Lower lobe of right lung (tissue), 2 donors: ENCODE data around the gene TMEM121. TPM values are rescaled to one million over a fixed set of nuclear protein-coding genes. Genes with fewer than 3 reads are reported as not detected.

ENCODE experiments used
- ATAC-seq, 2 donors: fragments of 200-7000 bp; cut with Tn5 transposase; one replicate each; pipeline ENCODE4 v1.9.1; 2020 to 2022; ENCODE audit warnings: mild to moderate bottlenecking in 2 of 2, moderate library complexity in 2 of 2
- DNase-seq: peaks from one replicate; pipeline ENCODE4 v3.0.0-alpha.2; 2020
- H3K27ac ChIP-seq: fragments of 200-600 bp; one replicate; pipeline ENCODE4 v1.8.0; 2022
- H3K27me3 ChIP-seq: fragments of 200-600 bp; one replicate; pipeline ENCODE4 v1.8.0; 2022; ENCODE audit warnings: low read depth
- H3K36me3 ChIP-seq: fragments of 200-600 bp; one replicate; pipeline ENCODE4 v1.8.0; 2022; ENCODE audit warnings: mild to moderate bottlenecking
- H3K4me1 ChIP-seq: fragments of 200-600 bp; one replicate; pipeline ENCODE4 v1.8.0; 2022
- H3K4me3 ChIP-seq: fragments of 200-600 bp; one replicate; pipeline ENCODE4 v1.8.0; 2022; ENCODE audit warnings: mild to moderate bottlenecking
- H3K9me3 ChIP-seq: fragments of 200-600 bp; one replicate; pipeline ENCODE4 v1.8.0; 2022
- intact Hi-C: fragments of 100-400 bp; cut with DNase I; formaldehyde crosslinking; loops from one replicate; pipeline ENCODE4 v1.11.0; 2022
- total RNA-seq: library from RNA; stranded (reverse); fragmentation: NEBNext Ultra II Directional; extraction: Animal tissue kit (Norgen Biotek cat#: 25700); gene quantifications from one replicate; pipeline ENCODE4 v1.2.1, GENCODE V29; 2021
- TF ChIP-seq, protein P1 (sequence below): fragments of 200-600 bp; IDR thresholded peaks from one replicate; pipeline ENCODE4 v1.8.0; 2022; ENCODE audit warnings: antibody characterized with exemption, mild to moderate bottlenecking
- donor health status: DM: no; HTN: yes; CAD: no; lungs with severe emphysema.

The TMEM121 gene
- total RNA-seq, 1 donor from 2014 or later = 3.0 TPM

DNA sequence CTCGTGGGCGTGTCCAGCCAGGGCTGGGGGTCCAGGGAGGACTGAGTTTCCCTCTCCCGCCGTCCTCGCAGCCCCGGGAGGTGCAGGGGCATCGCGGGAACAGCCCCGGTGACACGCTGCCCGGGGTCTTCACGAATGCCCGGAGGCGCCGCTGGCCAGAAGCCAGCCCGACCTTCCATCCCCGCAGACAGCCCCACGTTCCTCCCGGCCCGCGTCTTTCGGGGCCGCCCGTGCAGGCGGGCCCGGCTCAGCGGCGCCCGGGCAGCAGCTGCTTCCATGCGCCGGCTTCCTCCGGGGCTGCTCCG lies 36.2 kb upstream of the TMEM121 start:
- peaks cover 47% of the 10 kb centered on the region for H3K4me1 ChIP-seq
- peak overlapping the region; percentile 83 for H3K4me3 ChIP-seq
- H3K9me3 ChIP-seq = no peaks in the 10 kb centered on the region
- peak overlapping the region; percentile 99 for H3K27ac ChIP-seq
- TF ChIP-seq, protein P1, sequence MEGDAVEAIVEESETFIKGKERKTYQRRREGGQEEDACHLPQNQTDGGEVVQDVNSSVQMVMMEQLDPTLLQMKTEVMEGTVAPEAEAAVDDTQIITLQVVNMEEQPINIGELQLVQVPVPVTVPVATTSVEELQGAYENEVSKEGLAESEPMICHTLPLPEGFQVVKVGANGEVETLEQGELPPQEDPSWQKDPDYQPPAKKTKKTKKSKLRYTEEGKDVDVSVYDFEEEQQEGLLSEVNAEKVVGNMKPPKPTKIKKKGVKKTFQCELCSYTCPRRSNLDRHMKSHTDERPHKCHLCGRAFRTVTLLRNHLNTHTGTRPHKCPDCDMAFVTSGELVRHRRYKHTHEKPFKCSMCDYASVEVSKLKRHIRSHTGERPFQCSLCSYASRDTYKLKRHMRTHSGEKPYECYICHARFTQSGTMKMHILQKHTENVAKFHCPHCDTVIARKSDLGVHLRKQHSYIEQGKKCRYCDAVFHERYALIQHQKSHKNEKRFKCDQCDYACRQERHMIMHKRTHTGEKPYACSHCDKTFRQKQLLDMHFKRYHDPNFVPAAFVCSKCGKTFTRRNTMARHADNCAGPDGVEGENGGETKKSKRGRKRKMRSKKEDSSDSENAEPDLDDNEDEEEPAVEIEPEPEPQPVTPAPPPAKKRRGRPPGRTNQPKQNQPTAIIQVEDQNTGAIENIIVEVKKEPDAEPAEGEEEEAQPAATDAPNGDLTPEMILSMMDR = no peak
- no peaks in the 10 kb centered on the region for H3K36me3 ChIP-seq
- intact Hi-C loops = no loop called here
- no peak for DNase-seq
- H3K27me3 ChIP-seq = no peaks in the 10 kb centered on the region
- ATAC-seq = no peak

DNA sequence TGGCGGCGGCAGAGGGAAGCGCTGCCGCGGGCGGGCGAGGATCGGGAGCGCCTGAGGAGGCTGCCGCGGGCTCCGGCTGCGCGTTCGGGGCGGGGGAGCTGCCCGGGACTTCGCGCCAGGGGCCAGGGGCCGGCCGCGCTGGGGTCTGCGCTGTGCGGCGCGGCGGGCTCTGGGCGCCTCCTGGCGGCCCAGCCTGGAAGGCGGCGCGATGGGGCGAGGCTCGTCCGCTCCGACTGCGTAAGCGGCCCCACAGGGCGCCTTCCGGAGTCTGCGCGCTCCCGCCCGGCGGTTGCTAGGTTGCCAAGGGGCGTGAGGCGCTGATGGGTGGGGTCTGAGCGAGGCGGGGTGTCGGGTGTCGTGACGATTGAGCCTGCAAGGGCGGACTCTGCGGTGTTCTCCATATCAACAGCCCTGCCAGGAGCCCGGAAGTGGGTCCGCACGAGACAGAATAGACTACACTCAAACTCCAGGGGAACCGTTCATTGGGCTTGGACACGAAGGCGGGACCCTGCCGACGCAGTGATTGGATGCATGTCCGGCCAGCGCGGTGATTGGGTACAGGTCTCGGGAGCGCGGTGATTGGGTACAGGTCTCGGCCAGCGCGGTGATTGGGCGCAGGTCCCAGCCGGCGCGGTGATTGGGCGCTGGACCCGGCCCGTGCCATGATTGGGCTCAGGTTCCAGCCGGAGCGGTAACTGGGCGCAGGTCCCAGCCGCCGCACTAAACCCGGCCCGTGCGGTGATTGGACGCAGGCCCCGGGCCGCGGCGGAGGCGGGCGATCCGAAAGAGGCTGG lies 35.6 kb upstream of the TMEM121 start, which contains the start of gene TEDC1:
TEDC1 (plus strand) TSS at position 675 of the 794 bp plus-strand sequence. CDS start 130 bp downstream, outside the sequence.
- Histone ChIP-seq H3K27me3 (no peaks in the 10 kb centered on the region), H3K27ac (peak within 1 kb of the TSS; percentile 99), H3K9me3 (no peaks in the 10 kb centered on the region), H3K4me1 (peaks cover 42% of the 10 kb centered on the region), H3K36me3 (no peaks in the 10 kb centered on the region), H3K4me3 (peak within 1 kb of the TSS; percentile 83)
- intact Hi-C loops = no loop called here
- ATAC-seq (peak; percentile 83 to 86), DNase-seq (peak; percentile 100)
- TF ChIP-seq, protein P1 = peak; percentile 83

DNA sequence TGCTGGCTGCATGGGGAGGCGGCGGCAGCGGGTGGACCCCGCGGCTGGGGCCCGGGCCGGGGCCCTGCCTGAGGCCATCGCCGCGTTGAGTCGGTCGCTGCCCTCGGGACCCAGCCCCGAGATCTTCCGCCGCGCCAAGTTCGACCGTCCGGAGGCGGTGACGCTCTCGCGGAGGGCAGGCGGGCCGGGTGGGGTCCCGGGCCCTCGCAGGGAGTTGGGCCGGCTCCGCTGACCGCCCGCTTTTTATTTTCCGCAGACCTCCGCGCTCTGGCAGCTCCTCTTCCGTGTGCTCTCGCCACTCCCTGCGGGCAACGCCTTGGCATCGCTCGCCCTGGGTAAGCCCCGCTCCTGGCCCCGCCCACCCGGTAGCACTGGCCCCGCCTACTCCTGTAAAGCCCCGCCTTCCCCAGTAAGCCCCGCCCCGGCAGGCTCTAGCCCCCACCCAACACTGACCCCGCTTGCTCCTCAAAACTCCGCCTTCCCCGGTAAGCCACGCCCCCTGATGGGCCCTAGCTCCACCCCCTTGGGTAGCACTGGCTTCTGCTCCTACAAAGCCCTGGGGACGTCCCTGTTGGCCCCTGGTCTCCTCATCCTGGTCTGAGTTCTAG lies 34.9 kb upstream of the TMEM121 start:
- no peaks in the 10 kb centered on the region for H3K9me3 ChIP-seq
- TF ChIP-seq, protein P1 = no peak
- H3K27me3 ChIP-seq = no peaks in the 10 kb centered on the region
- H3K4me3 ChIP-seq = peak overlapping the region; percentile 83
- H3K4me1 ChIP-seq = peaks cover 35% of the 10 kb centered on the region
- no peaks in the 10 kb centered on the region for H3K36me3 ChIP-seq
- intact Hi-C loops = no loop called here
- ATAC-seq (peak; percentile 17 to 34), DNase-seq (peak; percentile 84)
- peak overlapping the region; percentile 99 for H3K27ac ChIP-seq

DNA sequence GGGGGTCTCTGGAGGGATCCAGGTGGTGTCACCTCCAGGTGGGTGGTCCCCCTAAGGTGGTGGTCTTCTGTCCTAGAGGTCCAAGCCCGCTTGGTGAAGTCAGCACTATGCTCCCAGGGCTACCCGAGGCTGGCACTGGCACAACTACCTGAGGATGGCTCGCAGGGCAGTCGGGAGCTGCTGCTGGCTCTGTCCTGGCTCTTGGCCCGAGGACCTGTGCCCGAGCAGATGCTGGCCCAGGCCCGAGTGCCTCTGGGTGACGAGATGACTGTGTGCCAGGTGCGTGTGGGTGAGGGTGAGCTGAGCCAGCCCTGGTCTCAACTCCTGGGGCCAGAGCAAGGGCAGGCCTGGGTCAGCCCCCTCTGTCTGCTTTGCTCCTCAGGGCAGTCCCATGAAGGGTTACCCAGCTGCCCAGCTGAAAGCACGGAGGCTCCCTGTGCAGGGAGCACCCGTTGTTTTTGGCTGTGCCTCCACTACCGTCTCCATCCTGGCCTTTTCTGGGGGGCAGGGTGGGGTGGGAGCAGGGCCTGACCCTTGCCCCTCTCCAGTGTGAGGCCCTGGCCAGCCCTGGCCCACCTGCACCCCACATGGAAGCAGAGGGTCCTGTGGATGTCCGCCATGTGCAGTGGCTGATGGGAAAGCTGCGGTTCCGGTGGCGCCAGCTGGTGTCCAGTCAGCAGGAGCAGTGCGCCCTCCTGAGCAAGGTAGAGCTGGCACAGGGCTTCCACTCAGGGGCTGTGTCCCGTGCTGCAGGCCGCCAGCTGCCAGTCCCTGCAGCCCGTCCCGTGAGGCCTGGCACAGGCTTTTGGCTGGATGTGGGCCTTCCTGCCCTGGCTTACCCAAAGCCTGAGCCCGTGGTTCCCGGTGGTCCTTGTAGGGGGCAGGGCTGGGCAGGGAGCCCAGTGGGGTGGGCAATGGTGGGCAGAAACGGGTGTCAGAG lies 34.1 kb upstream of the TMEM121 start:
- Histone ChIP-seq H3K4me3 (peak overlapping the region; percentile 83), H3K27ac (peak overlapping the region; percentile 99), H3K27me3 (no peaks in the 10 kb centered on the region), H3K9me3 (no peaks in the 10 kb centered on the region), H3K4me1 (peaks cover 26% of the 10 kb centered on the region), H3K36me3 (no peaks in the 10 kb centered on the region)
- TF ChIP-seq, protein P1 = no peak
- DNase-seq (peak; percentile 62), ATAC-seq (no peak)
- intact Hi-C loops = no loop called here
